ENCODE measurements around the gene TMEM74B.

DNA sequence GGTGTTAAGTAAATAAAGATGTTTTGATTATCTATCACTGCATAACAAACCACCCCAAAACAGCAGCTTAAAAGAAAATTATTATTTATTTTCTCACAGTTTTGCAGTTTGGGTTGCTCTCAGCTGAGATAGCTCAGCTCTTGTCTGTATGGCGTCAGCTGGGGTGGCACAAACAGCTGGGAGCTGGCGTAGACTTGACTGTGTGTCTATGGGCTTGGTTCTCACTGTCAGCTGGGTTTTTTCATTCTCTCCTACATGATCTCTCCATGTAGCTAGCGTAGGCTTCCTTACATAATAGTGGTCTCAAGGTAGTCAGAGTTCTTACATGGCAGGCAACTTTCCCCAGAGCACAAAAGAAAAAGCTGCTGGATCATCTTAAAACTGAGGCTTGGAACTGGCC is 6.5 kb upstream of the TMEM74B start:
- TF ChIP-seq EZH2 (IDR thresholded peaks at IDR 0.05; ENCODE audit: borderline replicate concordance, insufficient read depth, low read depth, low read length, poor library complexity, severe bottlenecking) = no peak
- TF ChIP-seq, protein P1, sequence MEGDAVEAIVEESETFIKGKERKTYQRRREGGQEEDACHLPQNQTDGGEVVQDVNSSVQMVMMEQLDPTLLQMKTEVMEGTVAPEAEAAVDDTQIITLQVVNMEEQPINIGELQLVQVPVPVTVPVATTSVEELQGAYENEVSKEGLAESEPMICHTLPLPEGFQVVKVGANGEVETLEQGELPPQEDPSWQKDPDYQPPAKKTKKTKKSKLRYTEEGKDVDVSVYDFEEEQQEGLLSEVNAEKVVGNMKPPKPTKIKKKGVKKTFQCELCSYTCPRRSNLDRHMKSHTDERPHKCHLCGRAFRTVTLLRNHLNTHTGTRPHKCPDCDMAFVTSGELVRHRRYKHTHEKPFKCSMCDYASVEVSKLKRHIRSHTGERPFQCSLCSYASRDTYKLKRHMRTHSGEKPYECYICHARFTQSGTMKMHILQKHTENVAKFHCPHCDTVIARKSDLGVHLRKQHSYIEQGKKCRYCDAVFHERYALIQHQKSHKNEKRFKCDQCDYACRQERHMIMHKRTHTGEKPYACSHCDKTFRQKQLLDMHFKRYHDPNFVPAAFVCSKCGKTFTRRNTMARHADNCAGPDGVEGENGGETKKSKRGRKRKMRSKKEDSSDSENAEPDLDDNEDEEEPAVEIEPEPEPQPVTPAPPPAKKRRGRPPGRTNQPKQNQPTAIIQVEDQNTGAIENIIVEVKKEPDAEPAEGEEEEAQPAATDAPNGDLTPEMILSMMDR (IDR thresholded peaks at IDR 0.05) = no peak
